Panc1 (cell line): ENCODE measurements around the gene TGFB2. TPM values are rescaled to one million over a fixed set of nuclear protein-coding genes. Genes with fewer than 3 reads are reported as not detected.

Experiments used
- ATAC-seq: fragments of 200-7000 bp; cut with Tn5 transposase; 2 replicates; pipeline ENCODE4 v1.9.1; 2020; ENCODE audit warnings: mild to moderate bottlenecking, moderate library complexity
- BruUV-seq: library from RNA; stranded (reverse); fragments of 400-500 nt; replicated peaks from 2 replicates; lab custom pipeline; 2021; lab: Mats Ljungman, UMichigan
- CTCF ChIA-PET: fragments of 300-600 bp; sonication (Branson Sonifier 250); formaldehyde crosslinking; loops from one replicate; lab custom pipeline; 2022; ENCODE audit warnings: antibody characterized with exemption; lab: Charles Lee
- POLR2A ChIA-PET: fragments of 300-600 bp; sonication (Branson Sonifier 250); formaldehyde crosslinking; loops from one replicate; lab custom pipeline; 2022; ENCODE audit warnings: antibody characterized with exemption; lab: Charles Lee
- DNase-seq: peaks from one replicate; pipeline ENCODE4 v3.0.0-alpha.2; 2010; ENCODE audit warnings: low read depth, low spot score
- H3K27ac ChIP-seq: 2 replicates; pipeline ENCODE4 v1.5.1; 2011; ENCODE audit warnings: mild to moderate bottlenecking, low read length, inconsistent platforms
- H3K27me3 ChIP-seq: fragments of 200-500 bp; sonication (Bioruptor generic); 2 replicates; pipeline ENCODE4 v1.6.0; 2014; ENCODE audit warnings: low read length, inconsistent platforms; ENCODE audit not compliant: control insufficient read depth, insufficient read depth
- H3K36me3 ChIP-seq: fragments of 200-500 bp; sonication (Bioruptor generic); 2 replicates; pipeline ENCODE4 v1.5.1; 2014; ENCODE audit warnings: inconsistent platforms, mild to moderate bottlenecking, low read length, moderate library complexity; ENCODE audit not compliant: control insufficient read depth, insufficient read depth
- H3K4me1 ChIP-seq: 2 replicates; pipeline ENCODE4 v1.5.1; 2011; ENCODE audit warnings: inconsistent platforms, mild to moderate bottlenecking, low read length, moderate library complexity; ENCODE audit not compliant: control insufficient read depth, insufficient read depth
- H3K4me3 ChIP-seq, 2 experiments: 2 replicates each; pipeline ENCODE4 v1.5.1; 2011 to 2012; ENCODE audit warnings: low read depth in 2 of 2, low read length in 2 of 2, mild to moderate bottlenecking in 2 of 2, inconsistent platforms in 1 of 2, moderate library complexity in 1 of 2
- H3K9me3 ChIP-seq: fragments of 200-500 bp; sonication (Bioruptor generic); 2 replicates; pipeline ENCODE4 v1.5.1; 2014; ENCODE audit warnings: low read depth, mild to moderate bottlenecking, inconsistent platforms, low read length, moderate library complexity; ENCODE audit not compliant: control insufficient read depth, insufficient read depth
- POLR2AphosphoS5 ChIP-seq: IDR thresholded peaks from 2 replicates; pipeline ENCODE4 v1.6.1; 2012; ENCODE audit warnings: mild to moderate bottlenecking, low read depth, low read length, moderate library complexity
- SIN3A ChIP-seq: IDR thresholded peaks from 2 replicates; pipeline ENCODE4 v1.6.1; 2012; ENCODE audit warnings: low read depth, mild to moderate bottlenecking, low read length, moderate library complexity, borderline replicate concordance; ENCODE audit not compliant: insufficient read depth
- TCF7L2 ChIP-seq: IDR thresholded peaks from 2 replicates; pipeline ENCODE4 v1.6.1; 2011; ENCODE audit warnings: mild to moderate bottlenecking, low read depth, low read length, inconsistent platforms
- in situ Hi-C: cut with HindIII; loops from 2 replicates; pipeline ENCODE4 v1.10.0; 2016; ENCODE audit warnings: low sequenced_read_pairs, low pct_unique_long_range_greater_than_20kb
- intact Hi-C: fragments of 100-400 bp; cut with micrococcal nuclease; formaldehyde crosslinking; loops from one replicate; pipeline ENCODE4 v1.10.0; 2022; ENCODE audit not compliant: unreplicated experiment
- total RNA-seq: library from RNA; stranded (reverse); gene quantifications from one replicate; pipeline ENCODE4 v1.2.1, GENCODE V29; 2021; ENCODE audit not compliant: unreplicated experiment
- TF ChIP-seq, protein P1 (sequence below): fragments of 450-650 bp; IDR thresholded peaks from 2 replicates; pipeline ENCODE4 v1.5.1; 2017; ENCODE audit warnings: mild to moderate bottlenecking
- TF ChIP-seq, protein P2 (sequence below), 2 experiments: IDR thresholded peaks; 2 replicates each; pipeline ENCODE4 v1.6.1; 2011 to 2012; ENCODE audit warnings: low read depth in 2 of 2, control low read depth in 1 of 2, low read length in 1 of 2, mild to moderate bottlenecking in 1 of 2, moderate library complexity in 1 of 2; ENCODE audit not compliant: insufficient read depth in 1 of 2

The TGFB2 gene
- total RNA-seq, 1 experiment from 2014 or later, result 58.9 TPM

DNA sequence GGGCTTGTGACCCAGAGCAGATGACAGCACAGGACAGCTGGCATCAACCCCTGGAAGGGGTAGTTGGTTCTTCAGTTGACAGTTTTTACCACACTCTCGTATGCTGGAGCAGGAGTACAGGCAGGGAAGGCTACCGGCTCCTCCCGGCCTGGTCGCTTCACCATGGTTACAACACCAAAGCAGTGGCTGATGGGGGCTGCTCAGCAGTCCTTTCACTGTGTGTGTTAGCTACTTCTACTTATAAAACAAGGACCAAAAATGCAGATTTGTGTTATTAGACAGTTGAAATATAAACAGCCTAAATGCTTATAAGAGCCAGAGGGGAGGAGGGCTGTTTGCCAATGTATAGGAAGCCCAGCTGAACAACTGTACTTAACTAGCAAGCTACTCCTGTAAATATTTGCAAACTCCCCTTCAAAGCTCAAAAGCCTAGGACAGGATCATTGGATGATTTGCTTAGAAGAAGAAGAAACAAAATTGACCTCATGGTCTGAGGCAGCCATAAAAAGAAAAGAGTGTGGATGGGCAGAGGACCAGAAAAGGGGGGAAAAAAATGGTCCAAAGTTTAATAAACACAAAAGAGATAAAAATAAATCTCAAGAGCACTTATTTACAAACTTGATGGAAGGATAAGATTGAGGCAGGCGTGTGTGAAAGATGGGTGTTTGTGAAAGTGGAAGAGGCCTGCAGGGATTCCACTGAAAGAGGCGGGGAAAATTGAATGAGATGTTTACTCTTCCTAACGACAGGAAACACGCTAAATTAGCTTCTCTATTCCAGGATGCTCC lies 57.1 kb downstream of the TGFB2 start:
- no TSS peak for BruUV-seq
- ChIA-PET CTCF (interaction anchor here (0.6 kb wide), 1 partner anchor 14 kb away, joined by 4 read pairs; no protein-coding TSS in a partner anchor), POLR2A (no interaction called here)
- Histone ChIP-seq H3K4me1 (peaks cover 22% of the 10 kb centered on the region), H3K9me3 (peaks cover 3% of the 10 kb centered on the region; the same call in 1 of the 2 replicates), H3K27ac (peak overlapping the region; percentile 78), H3K4me3 (no peak overlapping the region), H3K36me3 (no peaks in the 10 kb centered on the region), H3K27me3 (no peaks in the 10 kb centered on the region)
- intact Hi-C loops (no loop called here), in situ Hi-C loops (no loop called here)
- DNase-seq (no peak), ATAC-seq (peak; percentile 55; the same call in 1 of the 2 replicates)
- TF ChIP-seq, protein P1, sequence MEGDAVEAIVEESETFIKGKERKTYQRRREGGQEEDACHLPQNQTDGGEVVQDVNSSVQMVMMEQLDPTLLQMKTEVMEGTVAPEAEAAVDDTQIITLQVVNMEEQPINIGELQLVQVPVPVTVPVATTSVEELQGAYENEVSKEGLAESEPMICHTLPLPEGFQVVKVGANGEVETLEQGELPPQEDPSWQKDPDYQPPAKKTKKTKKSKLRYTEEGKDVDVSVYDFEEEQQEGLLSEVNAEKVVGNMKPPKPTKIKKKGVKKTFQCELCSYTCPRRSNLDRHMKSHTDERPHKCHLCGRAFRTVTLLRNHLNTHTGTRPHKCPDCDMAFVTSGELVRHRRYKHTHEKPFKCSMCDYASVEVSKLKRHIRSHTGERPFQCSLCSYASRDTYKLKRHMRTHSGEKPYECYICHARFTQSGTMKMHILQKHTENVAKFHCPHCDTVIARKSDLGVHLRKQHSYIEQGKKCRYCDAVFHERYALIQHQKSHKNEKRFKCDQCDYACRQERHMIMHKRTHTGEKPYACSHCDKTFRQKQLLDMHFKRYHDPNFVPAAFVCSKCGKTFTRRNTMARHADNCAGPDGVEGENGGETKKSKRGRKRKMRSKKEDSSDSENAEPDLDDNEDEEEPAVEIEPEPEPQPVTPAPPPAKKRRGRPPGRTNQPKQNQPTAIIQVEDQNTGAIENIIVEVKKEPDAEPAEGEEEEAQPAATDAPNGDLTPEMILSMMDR, result no peak
- TF ChIP-seq TCF7L2 (no peak), POLR2AphosphoS5 (no peak), SIN3A (no peak)
- TF ChIP-seq, protein P2, sequence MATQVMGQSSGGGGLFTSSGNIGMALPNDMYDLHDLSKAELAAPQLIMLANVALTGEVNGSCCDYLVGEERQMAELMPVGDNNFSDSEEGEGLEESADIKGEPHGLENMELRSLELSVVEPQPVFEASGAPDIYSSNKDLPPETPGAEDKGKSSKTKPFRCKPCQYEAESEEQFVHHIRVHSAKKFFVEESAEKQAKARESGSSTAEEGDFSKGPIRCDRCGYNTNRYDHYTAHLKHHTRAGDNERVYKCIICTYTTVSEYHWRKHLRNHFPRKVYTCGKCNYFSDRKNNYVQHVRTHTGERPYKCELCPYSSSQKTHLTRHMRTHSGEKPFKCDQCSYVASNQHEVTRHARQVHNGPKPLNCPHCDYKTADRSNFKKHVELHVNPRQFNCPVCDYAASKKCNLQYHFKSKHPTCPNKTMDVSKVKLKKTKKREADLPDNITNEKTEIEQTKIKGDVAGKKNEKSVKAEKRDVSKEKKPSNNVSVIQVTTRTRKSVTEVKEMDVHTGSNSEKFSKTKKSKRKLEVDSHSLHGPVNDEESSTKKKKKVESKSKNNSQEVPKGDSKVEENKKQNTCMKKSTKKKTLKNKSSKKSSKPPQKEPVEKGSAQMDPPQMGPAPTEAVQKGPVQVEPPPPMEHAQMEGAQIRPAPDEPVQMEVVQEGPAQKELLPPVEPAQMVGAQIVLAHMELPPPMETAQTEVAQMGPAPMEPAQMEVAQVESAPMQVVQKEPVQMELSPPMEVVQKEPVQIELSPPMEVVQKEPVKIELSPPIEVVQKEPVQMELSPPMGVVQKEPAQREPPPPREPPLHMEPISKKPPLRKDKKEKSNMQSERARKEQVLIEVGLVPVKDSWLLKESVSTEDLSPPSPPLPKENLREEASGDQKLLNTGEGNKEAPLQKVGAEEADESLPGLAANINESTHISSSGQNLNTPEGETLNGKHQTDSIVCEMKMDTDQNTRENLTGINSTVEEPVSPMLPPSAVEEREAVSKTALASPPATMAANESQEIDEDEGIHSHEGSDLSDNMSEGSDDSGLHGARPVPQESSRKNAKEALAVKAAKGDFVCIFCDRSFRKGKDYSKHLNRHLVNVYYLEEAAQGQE (IDR thresholded peaks at IDR 0.05; ENCODE audit: insufficient read depth in 1 of 2, low read depth in 2 of 2, low read length in 1 of 2), result no peak

DNA sequence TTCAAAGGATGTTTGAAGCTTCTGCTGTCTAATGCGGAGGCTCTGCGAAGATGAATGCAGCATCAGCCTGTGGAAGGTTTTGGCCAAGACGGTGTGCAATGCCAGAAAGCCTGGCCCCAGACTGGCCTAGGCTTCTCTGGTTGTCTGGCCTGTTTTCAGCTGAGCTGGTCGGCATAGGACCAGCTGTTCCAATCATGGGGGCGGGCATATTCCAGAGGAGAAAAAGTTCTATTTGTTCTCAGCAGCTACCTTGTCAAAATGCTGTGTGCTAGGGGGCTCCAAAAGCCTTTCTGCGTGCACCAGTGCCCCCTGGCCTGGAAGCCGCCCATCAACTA lies 57.6 kb downstream of the TGFB2 start:
- no peaks in the 10 kb centered on the region for H3K27me3 ChIP-seq
- TF ChIP-seq, protein P1, result no peak
- TF ChIP-seq, protein P2 (IDR thresholded peaks at IDR 0.05; ENCODE audit: insufficient read depth in 1 of 2, low read depth in 2 of 2, low read length in 1 of 2), result no peak
- TF ChIP-seq SIN3A, result no peak
- no peak for TF ChIP-seq POLR2AphosphoS5
- TF ChIP-seq TCF7L2, result no peak
- in situ Hi-C loops, result no loop called here
- H3K9me3 ChIP-seq, result peaks cover 3% of the 10 kb centered on the region; the same call in 1 of the 2 replicates
- intact Hi-C loops, result no loop called here
- ChIA-PET CTCF (interaction anchor here (0.6 kb wide), 1 partner anchor 14 kb away, joined by 4 read pairs; no protein-coding TSS in a partner anchor), POLR2A (no interaction called here)
- no peak for DNase-seq
- peak overlapping the region; percentile 78; the same call in 1 of the 2 replicates for H3K27ac ChIP-seq
- H3K4me1 ChIP-seq, result peaks cover 20% of the 10 kb centered on the region
- BruUV-seq, result no TSS peak
- no peak for ATAC-seq
- no peaks in the 10 kb centered on the region for H3K36me3 ChIP-seq
- no peak overlapping the region for H3K4me3 ChIP-seq
